Esophagus squamous epithelium (tissue), 5 donors: ENCODE measurements around the gene RECK. TPM values are rescaled to one million over a fixed set of nuclear protein-coding genes. Genes with fewer than 3 reads are reported as not detected.

Experiments
- DNase-seq: peaks from one replicate; lab custom pipeline; 2025; lab: John Stamatoyannopoulos, UW
- H3K27ac ChIP-seq, 4 donors: fragments of 200-600 bp; sonication (generic); one replicate each; pipeline ENCODE4 v1.5.1; 2016 to 2019; ENCODE audit warnings: mild to moderate bottlenecking in 1 of 4
- H3K27me3 ChIP-seq, 4 donors: fragments of 200-600 bp; sonication (generic); 1 replicate in 3 of 4; 2 replicates in 1 of 4; pipeline versions ENCODE4 v1.5.1 to v1.6.0; 2017 to 2021; ENCODE audit warnings: antibody characterized with exemption in 1 of 4
- H3K36me3 ChIP-seq, 3 donors: fragments of 200-600 bp; sonication (generic); one replicate each; pipeline ENCODE4 v1.5.1; 2016 to 2019
- H3K4me1 ChIP-seq, 3 donors: fragments of 200-600 bp; sonication (generic); one replicate each; pipeline ENCODE4 v1.5.1; 2017 to 2019
- H3K4me3 ChIP-seq, 4 donors: fragments of 200-600 bp; sonication (generic); 1 replicate in 3 of 4; 2 replicates in 1 of 4; pipeline ENCODE4 v1.5.1; 2016 to 2019; ENCODE audit warnings: mild to moderate bottlenecking in 2 of 4, moderate library complexity in 1 of 4
- H3K9me3 ChIP-seq, 3 donors: fragments of 200-600 bp; sonication (generic); one replicate each; pipeline ENCODE4 v1.5.1; 2016 to 2019
- CTCF ChIP-seq, 6 experiments: fragments of 450-650 bp in 4 of 6; fragments of 200-600 bp in 2 of 6; sonication (generic) in 2 of 6; IDR thresholded peaks; one replicate each; pipeline ENCODE4 v1.5.1; 2016 to 2019; ENCODE audit warnings: antibody characterized with exemption in 6 of 6, mild to moderate bottlenecking in 4 of 6, moderate library complexity in 4 of 6
- POLR2A ChIP-seq, 4 donors: fragments of 450-650 bp; IDR thresholded peaks; one replicate each; pipeline ENCODE4 v1.6.1; 2017; ENCODE audit warnings: antibody characterized with exemption in 4 of 4, mild to moderate bottlenecking in 4 of 4, moderate library complexity in 3 of 4
- WGBS, 2 donors: methylation state at CpG; one replicate each; pipeline ENCODE4 v1.1.5; 2018; 5-methylcytosine and 5-hydroxymethylcytosine counted together
- intact Hi-C: fragments of 100-400 bp; cut with DNase I; formaldehyde crosslinking; loops from one replicate; pipeline ENCODE4 v1.15.0; 2022
- total RNA-seq, 4 donors: library from RNA; depleted of rRNA; stranded (reverse); fragments of >200 nt; gene quantifications; one replicate each; pipeline ENCODE4 v1.1.0, GENCODE V29; 2016
- donor health status: DM: yes; HTN: yes; CAD: no.

RECK gene
- total RNA-seq, 4 donors from 2014 or later: 0.23 to 16.2 (median 1.9) TPM

- Histone ChIP-seq H3K27ac (no peak overlapping the region), H3K36me3 (no peaks in the 10 kb centered on the region), H3K9me3 (no peaks in the 10 kb centered on the region), H3K27me3 (peaks cover 0 to 30% (median 0%) of the 10 kb centered on the region in 4 donors), H3K4me1 (peaks cover 22 to 61% (median 24%) of the 10 kb centered on the region in 3 donors), H3K4me3 (no peak overlapping the region)
- no peak for DNase-seq
- WGBS, 2 donors: 75 to 91% methylated on average over 7 of the region's 9 CpGs
- intact Hi-C loops: no loop called here
- TF ChIP-seq POLR2A (IDR thresholded peaks at IDR 0.05) (no peak), CTCF (IDR thresholded peaks at IDR 0.05) (no peak)
Observed at GRCh38 chr9:36134761-36135505, 98.2 kb downstream of the RECK start.

DNA sequence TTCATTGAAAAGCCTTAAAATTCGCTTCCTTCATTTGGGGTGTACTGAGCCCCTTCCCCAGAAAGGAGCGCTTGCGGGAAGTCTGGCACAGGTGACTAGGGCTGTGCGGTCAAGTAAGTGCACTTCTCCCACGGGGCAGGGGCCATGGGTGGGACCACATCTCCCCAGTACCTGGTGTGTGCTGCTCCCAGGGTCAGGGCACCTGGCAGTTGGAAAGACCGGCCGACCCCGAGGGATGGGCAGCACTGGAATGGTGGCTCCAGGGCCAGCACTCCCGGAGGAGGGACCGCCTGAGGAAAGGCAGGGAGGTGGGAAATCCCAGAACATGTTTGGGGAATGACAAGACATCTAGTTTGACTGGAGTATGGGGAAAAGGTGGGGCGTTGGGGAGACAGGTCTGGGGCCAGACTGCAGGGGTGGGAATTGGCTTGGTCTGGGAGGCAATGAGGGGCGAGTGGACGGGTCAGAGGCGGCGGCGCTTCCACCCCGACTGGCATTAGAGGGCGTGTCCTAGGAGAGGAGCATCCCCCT is 99.1 kb downstream of the RECK start:
- no peaks in the 10 kb centered on the region for H3K9me3 ChIP-seq
- intact Hi-C loops: no loop called here
- no peak for DNase-seq
- 1 to 12% methylated on average over 13 to 15 of the region's 18 CpGs for WGBS, 2 donors
- H3K27ac ChIP-seq: peak overlapping the region; percentile 68 to 90 (median 79)
- H3K4me1 ChIP-seq: peaks cover 23 to 70% (median 33%) of the 10 kb centered on the region in 3 donors
- H3K27me3 ChIP-seq: peaks cover 0 to 30% (median 0%) of the 10 kb centered on the region in 4 donors
- H3K36me3 ChIP-seq: no peaks in the 10 kb centered on the region
- H3K4me3 ChIP-seq: peak overlapping the region; percentile 57 to 87 (median 68)
- no peak for TF ChIP-seq POLR2A (IDR thresholded peaks at IDR 0.05)
- TF ChIP-seq CTCF (IDR thresholded peaks at IDR 0.05): no peak

GRCh38 chr9:36136272-36136893 is 99.7 kb downstream of the RECK start, which contains the start of gene GLIPR2:
Gene GLIPR2 (plus strand): TSS chr9:36136733. CDS start chr9:36136779, 46 bp downstream.
- Histone ChIP-seq H3K4me1 (peaks cover 29 to 76% (median 39%) of the 10 kb centered on the region in 3 donors), H3K36me3 (no peaks in the 10 kb centered on the region), H3K27ac (peak within 1 kb of the TSS; percentile 68 to 90 (median 79)), H3K9me3 (no peaks in the 10 kb centered on the region), H3K27me3 (peaks cover 0 to 30% (median 0%) of the 10 kb centered on the region in 4 donors), H3K4me3 (peak within 1 kb of the TSS; percentile 57 to 87 (median 68))
- no CpG with 5 or more reads among the region's 83 CpGs for WGBS, 2 donors
- intact Hi-C loops: no loop called here
- peak in 3 of 4 donors; percentile 30 to 92 (median 86) for TF ChIP-seq POLR2A (IDR thresholded peaks at IDR 0.05)
- TF ChIP-seq CTCF (IDR thresholded peaks at IDR 0.05): peak in 2 of 6 experiments; percentile 22 to 37
- peak; percentile 31 for DNase-seq

GRCh38 chr9:36136894-36137391 is 100.2 kb downstream of the RECK start:
- DNase-seq: no peak
- peaks cover 35 to 77% (median 43%) of the 10 kb centered on the region in 3 donors for H3K4me1 ChIP-seq
- H3K4me3 ChIP-seq: peak overlapping the region; percentile 57 to 87 (median 68)
- intact Hi-C loops: no loop called here
- no peaks in the 10 kb centered on the region for H3K36me3 ChIP-seq
- 1 to 8% methylated on average over 10 to 14 of the region's 40 CpGs for WGBS, 2 donors
- TF ChIP-seq POLR2A (IDR thresholded peaks at IDR 0.05) (no peak), CTCF (IDR thresholded peaks at IDR 0.05) (no peak)
- H3K27ac ChIP-seq: peak overlapping the region; percentile 68 to 90 (median 79)
- no peaks in the 10 kb centered on the region for H3K9me3 ChIP-seq
- H3K27me3 ChIP-seq: peaks cover 0 to 30% (median 0%) of the 10 kb centered on the region in 4 donors
